PFSK-1 (cell line): ENCODE measurements around the gene SEPSECS.

Experiments used
- FOXP2 ChIP-seq: optimal IDR thresholded peaks from 2 replicates; pipeline ENCODE3; 2011; ENCODE audit warnings: borderline replicate concordance, control low read depth, inconsistent platforms; ENCODE audit not compliant: insufficient read depth; ENCODE audit errors: extremely low read length, extremely low read depth
- POLR2AphosphoS5 ChIP-seq: IDR thresholded peaks from 2 replicates; pipeline ENCODE4 v1.6.1; 2012; ENCODE audit warnings: low read depth, mild to moderate bottlenecking, control low read depth, low read length, moderate library complexity
- SIN3A ChIP-seq: IDR thresholded peaks from 2 replicates; pipeline ENCODE4 v1.6.1; 2012; ENCODE audit warnings: mild to moderate bottlenecking, low read length, moderate library complexity, borderline replicate concordance; ENCODE audit not compliant: insufficient read depth
- TAF1 ChIP-seq: IDR thresholded peaks from 2 replicates; pipeline ENCODE4 v1.6.1; 2012; ENCODE audit warnings: low read length, control low read depth, borderline replicate concordance; ENCODE audit not compliant: insufficient read depth
- TF ChIP-seq, protein P1 (sequence below), 2 experiments: IDR thresholded peaks; 2 replicates each; pipeline versions ENCODE4 v1.6.1 to v1.8.0; 2011 to 2012; ENCODE audit warnings: low read depth in 2 of 2, low read length in 2 of 2, control low read depth in 1 of 2, inconsistent platforms in 1 of 2, mild to moderate bottlenecking in 1 of 2, moderate library complexity in 1 of 2; ENCODE audit not compliant: insufficient read depth in 1 of 2

DNA sequence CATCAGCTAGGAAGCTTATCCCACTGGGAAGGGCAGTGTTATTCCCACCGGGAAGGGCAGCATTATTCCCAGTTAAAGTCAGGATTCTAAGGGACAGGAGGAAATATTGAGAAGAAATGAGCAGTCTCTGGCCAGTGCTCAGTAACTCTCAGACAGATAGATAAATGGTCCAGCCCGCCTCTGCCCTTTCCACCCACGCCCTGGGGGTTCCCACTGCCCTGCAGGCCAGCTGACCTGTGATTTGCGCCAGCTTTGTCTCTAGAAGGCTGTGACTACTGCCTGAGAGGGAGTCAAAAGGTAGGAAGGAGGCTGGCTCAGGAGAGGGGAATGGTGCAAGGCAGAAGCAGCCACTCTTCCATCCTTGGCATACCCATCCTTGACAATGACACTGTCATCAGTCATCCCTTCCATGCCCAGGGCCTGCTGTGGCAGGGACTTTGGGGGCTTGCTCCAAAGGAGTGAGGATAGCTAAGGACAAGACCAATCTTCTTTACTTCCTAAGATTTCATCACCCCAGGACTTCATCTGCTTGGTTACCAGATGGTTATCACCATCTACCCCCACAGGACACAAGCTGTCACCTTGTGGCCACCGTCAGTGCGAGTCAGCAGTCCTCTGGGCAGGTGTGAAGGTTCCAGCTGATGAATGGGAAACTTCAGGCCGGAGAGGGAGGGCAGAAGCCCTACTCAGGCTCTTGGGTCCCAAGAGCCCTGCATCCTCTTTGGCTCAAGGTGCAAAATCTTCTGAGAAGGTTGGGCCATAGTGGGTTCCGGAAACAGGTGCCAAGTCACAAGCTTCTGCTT lies 49.5 kb downstream of the SEPSECS start:
- TF ChIP-seq POLR2AphosphoS5 (no peak), SIN3A (no peak), FOXP2 (no peak), TAF1 (no peak)
- TF ChIP-seq, protein P1, sequence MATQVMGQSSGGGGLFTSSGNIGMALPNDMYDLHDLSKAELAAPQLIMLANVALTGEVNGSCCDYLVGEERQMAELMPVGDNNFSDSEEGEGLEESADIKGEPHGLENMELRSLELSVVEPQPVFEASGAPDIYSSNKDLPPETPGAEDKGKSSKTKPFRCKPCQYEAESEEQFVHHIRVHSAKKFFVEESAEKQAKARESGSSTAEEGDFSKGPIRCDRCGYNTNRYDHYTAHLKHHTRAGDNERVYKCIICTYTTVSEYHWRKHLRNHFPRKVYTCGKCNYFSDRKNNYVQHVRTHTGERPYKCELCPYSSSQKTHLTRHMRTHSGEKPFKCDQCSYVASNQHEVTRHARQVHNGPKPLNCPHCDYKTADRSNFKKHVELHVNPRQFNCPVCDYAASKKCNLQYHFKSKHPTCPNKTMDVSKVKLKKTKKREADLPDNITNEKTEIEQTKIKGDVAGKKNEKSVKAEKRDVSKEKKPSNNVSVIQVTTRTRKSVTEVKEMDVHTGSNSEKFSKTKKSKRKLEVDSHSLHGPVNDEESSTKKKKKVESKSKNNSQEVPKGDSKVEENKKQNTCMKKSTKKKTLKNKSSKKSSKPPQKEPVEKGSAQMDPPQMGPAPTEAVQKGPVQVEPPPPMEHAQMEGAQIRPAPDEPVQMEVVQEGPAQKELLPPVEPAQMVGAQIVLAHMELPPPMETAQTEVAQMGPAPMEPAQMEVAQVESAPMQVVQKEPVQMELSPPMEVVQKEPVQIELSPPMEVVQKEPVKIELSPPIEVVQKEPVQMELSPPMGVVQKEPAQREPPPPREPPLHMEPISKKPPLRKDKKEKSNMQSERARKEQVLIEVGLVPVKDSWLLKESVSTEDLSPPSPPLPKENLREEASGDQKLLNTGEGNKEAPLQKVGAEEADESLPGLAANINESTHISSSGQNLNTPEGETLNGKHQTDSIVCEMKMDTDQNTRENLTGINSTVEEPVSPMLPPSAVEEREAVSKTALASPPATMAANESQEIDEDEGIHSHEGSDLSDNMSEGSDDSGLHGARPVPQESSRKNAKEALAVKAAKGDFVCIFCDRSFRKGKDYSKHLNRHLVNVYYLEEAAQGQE (IDR thresholded peaks at IDR 0.05; ENCODE audit: insufficient read depth in 1 of 2, low read depth in 2 of 2, low read length in 2 of 2), result no peak
